CD4-positive, alpha-beta T cell treated with Interferon gamma for 1 hour (primary cell): ENCODE measurements around the gene CTCFL.

Experiments used
- DNase-seq: peaks from one replicate; pipeline ENCODE4 v3.0.0-alpha.2; 2020

Gene CTCFL, protein sequence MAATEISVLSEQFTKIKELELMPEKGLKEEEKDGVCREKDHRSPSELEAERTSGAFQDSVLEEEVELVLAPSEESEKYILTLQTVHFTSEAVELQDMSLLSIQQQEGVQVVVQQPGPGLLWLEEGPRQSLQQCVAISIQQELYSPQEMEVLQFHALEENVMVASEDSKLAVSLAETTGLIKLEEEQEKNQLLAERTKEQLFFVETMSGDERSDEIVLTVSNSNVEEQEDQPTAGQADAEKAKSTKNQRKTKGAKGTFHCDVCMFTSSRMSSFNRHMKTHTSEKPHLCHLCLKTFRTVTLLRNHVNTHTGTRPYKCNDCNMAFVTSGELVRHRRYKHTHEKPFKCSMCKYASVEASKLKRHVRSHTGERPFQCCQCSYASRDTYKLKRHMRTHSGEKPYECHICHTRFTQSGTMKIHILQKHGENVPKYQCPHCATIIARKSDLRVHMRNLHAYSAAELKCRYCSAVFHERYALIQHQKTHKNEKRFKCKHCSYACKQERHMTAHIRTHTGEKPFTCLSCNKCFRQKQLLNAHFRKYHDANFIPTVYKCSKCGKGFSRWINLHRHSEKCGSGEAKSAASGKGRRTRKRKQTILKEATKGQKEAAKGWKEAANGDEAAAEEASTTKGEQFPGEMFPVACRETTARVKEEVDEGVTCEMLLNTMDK

DNA sequence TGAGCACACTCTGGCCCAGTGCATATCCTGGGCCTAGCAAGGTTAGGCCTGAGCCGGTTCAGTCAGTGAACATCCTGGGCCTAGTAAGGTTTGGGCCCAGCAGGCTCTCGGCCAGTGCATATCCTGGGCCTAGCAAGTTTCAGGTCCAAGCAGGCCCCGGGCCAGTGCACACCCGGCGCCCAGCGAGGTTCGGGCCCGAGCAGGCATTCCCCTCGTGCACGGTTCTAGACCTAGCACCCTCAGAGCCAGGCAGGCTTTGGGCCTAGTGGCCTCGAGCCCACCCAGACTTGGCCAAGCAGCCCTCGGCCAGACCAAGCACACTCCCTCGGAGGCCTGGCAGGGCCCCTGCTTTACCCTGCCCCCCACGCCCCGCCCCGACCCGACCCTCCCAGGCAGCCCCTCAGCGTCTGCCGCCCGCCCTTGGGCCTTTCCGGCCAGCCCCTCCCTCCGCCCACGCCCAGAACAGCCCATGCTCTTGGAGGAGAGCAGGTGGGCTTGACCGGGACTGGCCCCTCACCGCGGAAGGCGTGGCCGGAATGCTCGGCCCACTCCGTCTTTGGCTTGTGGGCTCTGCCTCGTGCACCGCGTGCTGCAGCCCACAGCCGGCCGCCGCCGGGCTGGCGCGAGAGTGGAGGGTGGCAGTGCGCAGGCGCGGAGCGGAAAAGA, at the start of gene CTCFL:
TSS of gene CTCFL (minus strand) at position 630 of the 666 bp plus-strand sequence. CDS start 935 bp downstream, outside the sequence.
- DNase-seq: no peak

DNA sequence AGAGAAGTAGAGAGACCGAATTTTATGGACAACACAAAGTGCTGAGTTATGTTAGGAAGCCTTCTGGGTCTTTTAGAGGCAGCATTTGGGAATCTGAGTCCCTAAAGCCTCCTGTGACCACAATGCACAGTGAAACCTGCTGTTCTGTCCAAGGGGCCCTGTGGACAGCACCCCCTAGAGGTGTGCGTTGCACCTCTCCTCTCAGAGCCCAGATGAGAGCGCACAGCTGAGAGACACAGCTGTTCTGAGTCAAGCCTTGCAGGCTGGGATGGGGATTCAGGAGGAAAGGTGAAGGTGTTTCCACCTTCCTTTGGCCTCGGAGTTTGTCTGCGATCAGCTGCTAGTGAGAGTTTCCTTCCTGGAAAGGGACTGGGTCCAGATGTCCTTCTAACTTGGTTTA, 49.0 kb upstream of the CTCFL start:
- DNase-seq: no peak

DNA sequence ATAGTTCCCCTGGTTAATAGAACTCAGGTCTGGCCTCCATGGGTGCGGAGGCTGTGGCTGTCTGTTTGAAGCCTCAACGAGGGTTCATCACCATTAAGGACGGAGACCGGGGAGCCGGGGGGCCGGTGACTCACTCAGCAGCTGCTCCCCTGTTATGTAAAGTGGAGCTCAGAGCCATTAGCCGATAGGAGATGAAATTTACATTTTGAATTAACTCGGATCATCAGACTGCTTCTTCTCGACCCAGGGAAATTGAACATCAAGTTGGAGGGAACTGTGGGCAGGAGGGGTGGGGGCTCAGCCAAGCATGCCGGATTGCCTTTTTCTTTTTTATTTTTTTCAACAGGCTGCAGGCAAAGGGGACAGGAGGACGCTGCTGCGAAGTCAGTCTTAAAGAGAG, 48.3 kb upstream of the CTCFL start:
- no peak for DNase-seq

DNA sequence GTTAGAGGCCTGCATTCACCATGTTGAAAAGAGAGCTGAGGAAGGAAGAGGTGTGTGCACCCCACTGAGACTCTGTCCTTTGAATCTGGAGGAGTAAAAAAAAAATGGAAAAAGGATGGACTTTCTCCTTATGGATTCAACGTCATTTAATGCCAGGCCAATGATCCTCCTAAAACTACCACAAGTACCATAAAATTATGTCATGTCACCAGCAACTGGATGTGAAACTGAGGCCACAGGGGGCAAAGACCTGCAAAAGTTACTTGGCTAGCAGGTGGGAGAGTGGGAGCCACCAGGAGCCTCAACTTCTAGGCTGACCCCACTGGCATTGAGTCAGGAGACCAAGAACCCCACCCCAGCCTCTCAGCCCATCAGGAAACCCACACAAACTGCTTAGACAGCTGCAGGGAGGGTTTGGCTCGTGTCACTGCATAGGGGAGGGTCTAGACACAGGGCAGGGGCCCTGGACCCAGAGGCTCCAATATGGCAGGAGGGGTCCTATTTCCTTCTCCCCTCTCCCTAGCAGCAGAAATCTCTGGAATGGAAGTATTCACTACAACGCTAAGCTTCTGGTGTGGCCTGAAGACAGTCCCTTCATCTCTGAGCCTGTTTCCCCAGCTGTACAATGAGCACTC, 47.0 kb upstream of the CTCFL start:
- DNase-seq: no peak

DNA sequence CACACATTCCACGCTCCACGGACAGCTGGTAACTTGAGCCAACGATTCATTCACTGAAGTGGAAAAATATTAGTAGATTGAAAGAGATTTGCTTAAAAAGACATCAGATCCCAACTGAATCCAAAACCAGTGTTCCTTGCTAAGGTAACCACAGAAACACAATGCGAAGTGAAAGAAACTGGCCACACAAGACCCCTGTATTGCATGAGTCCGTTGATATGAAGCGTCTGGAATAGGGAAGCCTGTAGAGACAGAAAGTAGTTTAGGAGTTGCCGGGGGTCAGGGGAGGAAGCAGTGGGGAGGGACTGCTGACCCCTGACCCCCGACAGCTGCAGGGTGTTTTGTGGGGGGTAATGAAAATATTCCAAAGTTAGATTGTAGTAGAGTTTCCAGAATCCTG, 46.0 kb upstream of the CTCFL start:
- no peak for DNase-seq

DNA sequence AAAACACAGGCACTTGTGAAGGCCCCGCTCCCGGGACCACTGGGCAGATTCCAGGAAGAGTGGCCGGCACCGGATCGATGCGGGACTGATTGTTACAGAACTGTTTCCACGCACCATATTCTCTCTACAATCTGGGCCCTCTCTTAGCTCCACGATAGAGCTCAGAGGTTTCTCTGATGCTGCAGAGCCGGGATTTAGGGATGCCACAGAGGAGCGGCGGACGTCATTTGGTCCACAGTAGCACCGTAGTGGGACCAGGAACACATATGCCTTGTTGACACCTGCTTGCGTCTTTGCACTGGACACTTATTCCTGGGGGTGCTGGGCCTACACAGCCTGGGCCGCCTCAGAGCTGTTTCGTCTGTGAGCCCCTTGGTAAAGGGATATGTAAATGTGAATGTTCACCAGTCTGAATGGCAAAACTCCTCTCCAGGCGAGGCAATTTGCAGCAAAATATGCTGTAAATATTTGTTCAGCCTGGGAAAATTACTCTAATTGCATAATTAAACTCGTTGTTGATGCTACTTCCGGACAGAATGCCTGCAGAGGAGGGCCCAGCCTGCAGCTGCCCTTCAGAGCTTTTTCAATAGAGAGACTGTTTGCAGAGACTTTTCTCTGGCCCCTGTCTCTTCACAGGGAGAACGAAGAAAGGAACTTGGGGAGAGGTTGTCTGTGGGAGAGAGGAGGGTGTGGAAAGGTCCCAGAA, 45.4 kb upstream of the CTCFL start:
- no peak for DNase-seq

DNA sequence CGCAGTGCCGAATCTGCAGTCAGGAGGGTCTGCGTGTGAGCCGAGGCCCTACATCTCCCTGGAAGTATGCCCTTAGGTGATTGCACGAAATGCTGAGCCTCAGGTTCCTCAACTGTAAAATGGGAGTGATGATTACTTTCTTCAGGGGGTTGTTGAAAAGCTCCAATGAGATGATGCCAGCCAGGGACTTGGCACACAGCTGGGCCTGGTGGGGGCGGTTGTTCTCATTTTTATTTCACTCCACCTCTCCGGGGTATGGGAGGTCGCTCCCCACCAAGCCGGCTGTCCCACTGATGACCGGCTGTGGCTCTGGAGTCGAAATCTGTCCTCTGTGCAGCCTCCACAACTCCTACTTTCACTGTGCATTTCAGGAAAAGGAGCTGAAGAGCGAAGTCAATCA, 44.0 kb upstream of the CTCFL start:
- no peak for DNase-seq

DNA sequence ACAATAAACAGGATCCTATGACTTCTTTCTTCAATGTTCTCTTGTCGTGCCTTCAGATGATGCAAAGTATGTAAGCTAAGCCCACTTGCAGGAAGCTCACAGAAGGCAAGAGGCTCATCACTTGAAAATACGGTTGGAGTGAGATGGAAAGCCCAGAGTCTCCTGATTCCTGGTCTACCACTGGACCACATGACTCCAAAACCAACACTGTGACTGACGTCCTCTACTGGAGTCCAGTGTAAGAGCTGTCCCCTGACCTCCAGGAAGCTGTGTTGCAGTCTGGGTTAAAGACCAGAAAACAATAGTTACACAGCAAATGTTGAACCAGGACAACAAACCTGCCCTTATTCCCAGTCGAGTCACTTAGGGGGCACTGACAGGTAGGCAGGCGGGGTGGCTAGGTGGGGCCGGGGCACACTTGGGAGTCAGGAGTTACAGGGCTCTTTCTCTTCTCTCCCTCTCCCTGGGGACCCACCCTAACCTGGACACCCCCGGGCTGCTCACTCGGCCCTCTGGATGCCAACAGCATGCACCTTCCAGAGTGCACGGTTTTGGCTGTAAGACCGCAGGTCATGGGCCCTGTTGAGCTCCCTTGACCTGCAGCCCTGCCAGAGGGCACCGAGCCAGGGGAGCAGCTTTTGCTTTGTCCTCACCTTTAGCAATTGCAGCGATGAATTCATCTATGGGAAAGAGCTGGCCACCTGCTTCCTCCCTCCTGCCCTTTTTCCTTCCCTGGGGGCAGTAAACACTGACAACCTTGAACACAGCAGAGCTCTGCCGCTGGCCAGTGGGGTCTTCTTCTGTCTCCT, 43.4 kb upstream of the CTCFL start:
- no peak for DNase-seq

DNA sequence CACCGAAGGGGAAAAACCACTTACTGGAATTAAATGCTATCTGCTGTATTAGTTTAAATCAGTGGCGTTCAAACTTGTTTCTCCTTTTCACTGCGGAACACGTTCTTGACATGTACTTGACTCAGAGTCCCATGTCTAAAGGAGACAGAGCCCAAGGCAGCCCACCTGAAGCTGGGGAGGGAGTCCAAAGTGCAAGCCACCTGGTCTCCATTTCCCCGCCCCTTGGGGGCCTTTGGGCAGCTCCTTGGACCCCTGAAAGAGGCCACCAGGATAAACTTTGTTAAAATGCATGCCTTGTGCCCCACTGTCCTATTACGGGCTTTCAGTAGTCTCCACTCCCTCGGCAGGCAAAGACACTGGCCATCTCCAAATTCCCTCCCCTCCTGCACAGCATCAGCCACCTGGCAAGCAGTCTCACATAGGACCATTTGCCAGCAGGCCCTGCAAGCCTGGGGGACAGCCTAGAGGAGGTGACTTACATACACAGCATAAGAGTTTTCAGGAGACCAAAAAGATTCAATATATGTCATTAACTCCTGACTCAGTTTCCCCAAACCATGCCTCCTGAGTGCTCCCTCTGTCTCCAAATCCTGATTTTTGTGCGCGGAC, 42.6 kb upstream of the CTCFL start:
- DNase-seq: no peak

DNA sequence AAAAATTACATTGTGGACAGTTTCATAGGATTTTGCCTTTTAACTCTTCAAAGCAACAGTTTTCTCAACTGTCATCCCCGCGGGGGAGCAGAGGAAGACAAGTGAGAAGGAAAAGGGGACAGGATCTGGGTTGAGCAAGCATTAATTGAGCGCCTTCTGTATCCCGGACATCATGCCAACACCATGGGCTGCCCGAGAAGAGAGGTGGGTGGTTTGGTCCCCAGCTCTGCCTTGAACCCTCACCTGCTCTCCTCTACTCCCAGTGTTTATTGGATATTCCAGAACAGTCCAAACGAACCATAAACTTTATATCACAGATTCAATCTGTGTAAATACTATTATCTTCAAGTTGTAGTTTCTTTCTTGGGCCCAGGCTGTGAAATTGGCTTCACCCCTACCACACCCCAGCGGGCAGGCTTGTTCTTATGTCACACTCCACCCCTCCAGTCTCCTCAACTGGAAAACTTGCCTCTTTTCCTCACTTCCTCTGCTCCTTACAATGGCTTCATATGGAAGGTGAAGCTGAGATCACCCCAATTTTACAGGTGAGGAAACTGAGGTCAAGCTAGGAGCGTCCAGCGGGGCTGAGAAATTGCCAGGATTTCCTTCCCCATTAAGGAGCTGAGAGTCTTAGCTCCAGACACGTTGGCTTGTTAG, 42.0 kb upstream of the CTCFL start:
- no peak for DNase-seq

DNA sequence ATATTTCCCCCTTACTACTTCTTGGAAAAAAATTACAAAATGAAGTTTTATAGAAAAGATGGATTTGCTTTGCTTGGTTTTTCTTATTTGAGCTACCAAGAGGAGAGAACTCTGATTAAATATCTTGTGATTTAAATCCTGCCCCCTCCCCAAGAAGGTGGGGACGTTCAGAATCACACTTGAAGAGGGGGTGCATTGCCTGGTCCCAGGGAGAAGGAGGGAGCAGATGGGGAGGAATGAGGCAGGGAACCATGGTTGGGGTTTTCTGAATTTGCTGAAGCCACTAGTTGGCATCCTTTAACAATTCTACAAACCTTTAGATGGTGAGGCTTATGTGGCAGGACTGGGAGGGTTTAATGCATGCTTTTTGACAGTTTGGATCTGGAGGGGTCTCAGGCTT, 41.5 kb upstream of the CTCFL start:
- DNase-seq: no peak

DNA sequence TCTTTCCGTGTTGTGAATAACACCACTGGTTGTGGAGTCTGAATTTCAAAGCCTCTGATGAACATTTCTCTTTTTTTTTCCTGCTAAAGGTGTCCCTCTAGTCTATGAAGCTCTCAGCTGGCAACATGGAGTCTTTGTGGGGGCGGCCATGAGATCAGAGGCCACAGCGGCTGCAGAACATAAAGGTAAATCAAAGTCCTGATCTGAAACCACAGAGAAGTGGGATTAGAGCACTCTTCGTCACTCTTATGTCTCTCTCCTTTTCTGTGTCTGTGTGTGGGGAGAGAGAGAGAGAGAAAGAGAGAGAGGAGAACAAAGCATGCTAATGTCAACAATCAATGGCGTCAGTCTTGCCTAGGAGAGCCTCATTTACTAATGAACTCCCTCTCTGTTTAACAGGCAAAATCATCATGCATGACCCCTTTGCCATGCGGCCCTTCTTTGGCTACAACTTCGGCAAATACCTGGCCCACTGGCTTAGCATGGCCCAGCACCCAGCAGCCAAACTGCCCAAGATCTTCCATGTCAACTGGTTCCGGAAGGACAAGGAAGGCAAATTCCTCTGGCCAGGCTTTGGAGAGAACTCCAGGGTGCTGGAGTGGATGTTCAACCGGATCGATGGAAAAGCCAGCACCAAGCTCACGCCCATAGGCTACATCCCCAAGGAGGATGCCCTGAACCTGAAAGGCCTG, 40.2 kb upstream of the CTCFL start:
- no peak for DNase-seq

DNA sequence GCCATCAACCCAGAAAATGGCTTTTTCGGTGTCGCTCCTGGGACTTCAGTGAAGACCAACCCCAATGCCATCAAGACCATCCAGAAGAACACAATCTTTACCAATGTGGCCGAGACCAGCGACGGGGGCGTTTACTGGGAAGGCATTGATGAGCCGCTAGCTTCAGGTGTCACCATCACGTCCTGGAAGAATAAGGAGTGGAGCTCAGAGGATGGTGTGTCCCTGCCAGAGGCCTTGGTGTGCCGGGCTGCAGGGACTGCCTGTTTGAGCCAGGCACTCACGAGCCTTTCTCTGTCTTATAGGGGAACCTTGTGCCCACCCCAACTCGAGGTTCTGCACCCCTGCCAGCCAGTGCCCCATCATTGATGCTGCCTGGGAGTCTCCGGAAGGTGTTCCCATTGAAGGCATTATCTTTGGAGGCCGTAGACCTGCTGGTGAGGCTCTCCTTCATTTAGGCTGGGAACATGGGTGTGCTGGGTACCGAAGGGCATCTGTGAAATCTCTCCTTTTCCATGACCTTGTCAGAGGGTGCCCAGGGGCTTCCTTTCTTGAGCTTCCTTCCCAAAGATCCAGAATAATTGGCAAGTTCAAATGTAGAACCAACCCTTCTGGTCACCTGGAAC, 39.4 kb upstream of the CTCFL start:
- no peak for DNase-seq

DNA sequence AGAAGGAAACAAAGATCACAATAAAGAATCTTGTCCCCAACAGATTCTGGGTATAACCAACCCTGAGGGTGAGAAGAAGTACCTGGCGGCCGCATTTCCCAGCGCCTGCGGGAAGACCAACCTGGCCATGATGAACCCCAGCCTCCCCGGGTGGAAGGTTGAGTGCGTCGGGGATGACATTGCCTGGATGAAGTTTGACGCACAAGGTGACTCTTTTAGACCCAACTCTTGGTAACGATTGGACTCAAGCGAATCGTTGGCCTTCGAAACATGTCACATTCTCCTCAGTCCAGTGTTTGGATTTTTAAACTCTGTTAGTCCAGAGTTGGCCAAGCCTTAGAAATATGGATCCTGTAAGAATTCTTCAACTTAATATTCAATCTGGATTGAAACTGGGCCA, 38.6 kb upstream of the CTCFL start:
- DNase-seq: no peak

DNA sequence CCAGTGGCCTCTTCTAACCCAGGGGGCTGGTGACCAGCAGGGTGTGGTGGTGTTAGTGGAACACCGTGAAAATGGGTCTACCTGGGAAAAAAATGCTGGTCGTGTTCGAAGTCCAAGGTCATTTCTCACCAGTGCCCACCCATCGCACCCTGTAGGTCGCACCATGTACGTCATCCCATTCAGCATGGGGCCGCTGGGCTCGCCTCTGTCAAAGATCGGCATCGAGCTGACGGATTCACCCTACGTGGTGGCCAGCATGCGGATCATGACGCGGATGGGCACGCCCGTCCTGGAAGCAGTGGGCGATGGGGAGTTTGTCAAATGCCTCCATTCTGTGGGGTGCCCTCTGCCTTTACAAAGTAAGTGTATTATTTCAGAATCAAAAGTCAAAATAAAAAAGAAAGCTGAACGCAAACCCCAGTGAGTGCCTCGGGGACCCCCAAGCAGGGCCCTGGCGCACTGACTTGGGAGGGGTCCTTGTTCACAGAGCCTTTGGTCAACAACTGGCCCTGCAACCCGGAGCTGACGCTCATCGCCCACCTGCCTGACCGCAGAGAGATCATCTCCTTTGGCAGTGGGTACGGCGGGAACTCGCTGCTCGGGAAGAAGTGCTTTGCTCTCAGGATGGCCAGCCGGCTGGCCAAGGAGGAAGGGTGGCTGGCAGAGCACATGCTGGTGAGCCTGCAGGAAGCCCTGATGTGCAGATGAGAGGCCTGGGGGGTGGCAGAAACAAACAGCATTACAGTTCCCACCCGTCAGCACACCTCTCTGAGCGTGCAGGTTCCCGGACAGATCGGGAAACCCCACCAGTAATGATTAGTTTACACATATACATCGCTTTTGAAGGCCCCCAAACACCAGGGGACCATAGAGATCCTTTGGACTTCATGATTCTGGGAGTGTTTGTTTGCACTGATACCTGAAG, 37.9 kb upstream of the CTCFL start:
- no peak for DNase-seq

DNA sequence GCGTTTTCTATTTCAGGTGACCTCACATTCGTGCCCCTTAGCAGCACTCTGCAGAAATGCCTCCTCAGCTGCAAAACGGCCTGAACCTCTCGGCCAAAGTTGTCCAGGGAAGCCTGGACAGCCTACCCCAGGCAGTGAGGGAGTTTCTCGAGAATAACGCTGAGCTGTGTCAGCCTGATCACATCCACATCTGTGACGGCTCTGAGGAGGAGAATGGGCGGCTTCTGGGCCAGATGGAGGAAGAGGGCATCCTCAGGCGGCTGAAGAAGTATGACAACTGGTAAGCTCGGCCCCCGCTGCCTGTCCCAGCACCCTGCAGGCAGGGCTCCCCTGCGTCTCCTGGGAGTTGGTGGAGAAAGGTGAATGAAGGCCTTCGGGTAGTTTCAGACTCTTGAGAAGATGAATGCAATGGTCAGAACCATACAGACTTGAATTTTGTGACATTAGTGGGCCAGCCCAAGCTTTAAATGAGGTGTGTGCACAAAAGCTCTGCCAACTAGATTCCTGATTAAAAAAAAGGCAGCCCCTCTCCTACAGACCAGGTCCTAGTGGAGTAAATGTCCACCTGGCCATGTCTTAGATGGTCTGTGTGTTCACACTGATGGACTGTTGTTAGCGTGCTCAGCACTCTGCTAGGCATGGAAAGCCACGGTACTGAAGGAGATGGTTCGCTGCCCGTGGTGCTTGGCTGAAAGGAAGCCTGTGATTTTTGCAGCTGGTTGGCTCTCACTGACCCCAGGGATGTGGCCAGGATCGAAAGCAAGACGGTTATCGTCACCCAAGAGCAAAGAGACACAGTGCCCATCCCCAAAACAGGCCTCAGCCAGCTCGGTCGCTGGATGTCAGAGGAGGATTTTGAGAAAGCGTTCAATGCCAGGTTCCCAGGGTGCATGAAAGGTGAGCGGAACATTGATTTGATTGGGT, 36.7 kb upstream of the CTCFL start:
- no peak for DNase-seq

DNA sequence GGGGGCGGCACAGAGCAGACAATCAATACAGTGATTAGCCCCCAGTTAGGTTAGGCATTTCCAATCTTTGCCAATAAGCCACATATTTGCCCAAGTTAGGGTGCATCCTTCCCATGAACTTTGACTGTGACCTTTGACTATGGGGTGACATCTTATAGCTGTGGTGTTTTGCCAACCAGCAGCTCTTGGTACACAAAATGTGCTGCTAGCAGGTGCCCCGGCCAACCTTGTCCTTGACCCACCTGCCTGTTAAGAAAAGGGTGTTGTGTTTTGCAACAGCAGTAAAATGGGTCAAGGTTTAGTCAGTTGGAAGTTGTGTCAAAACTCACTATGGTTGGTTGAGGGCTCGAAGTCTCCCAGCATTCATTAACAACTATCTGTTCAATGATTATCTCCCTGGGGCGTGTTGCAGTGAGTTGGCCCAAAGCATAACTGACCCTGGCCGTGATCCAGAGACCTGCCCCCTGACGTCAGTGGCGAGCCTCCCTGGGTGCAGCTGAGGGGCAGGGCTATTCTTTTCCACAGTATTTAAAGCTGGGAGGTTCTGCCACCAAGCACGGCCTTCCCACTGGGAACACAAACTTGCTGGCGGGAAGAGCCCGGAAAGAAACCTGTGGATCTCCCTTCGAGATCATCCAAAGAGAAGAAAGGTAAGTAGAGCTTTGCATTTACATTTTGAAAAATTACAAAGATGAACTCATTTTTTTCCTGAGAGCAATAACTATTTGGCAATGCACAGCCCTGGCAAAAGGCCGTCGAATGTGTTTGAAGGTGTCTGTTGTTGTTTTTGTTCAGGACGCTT, 35.8 kb upstream of the CTCFL start, which contains the start of gene PCK1:
TSS of gene PCK1 (plus strand) at position 557 of the 802 bp plus-strand sequence. CDS start 302 bp downstream, outside the sequence.
- DNase-seq: no peak
